ENCODE results near the gene RAB27A. TPM values are rescaled to one million over a fixed set of nuclear protein-coding genes. Genes with fewer than 3 reads are reported as not detected.

The RAB27A gene
- total and polyA plus RNA-seq, 9 of the 15 experiments (the other 6 are each of a cell fraction or from before 2014, with no cell fraction given) = 31.5 to 171 (median 80.4) TPM

GRCh38 chr15:55254916-55255679 lies 34.5 kb downstream of the RAB27A start:
- H3K4me3 ChIP-seq = no peak overlapping the region
- intact Hi-C loops (cut with micrococcal nuclease) = no loop called here
- H3K36me3 ChIP-seq (ENCODE audit: control insufficient read depth, insufficient read depth, low read length) = peaks cover 24% of the 10 kb centered on the region
- DNase-seq (ENCODE audit: extremely low read depth in 1 of 4, low spot score in 3 of 4) = no peak
- H2AFZ ChIP-seq (ENCODE audit: low read depth, low read length) = no peak overlapping the region
- FAIRE-seq = no peak
- peak overlapping the region; percentile 36 for H3K4me2 ChIP-seq (ENCODE audit: insufficient read depth, low read length)
- H3K79me2 ChIP-seq (ENCODE audit: control insufficient read depth, insufficient read depth, low read length) = peaks cover 71% of the 10 kb centered on the region
- TF ChIP-seq XRCC4 (IDR thresholded peaks at IDR 0.05; ENCODE audit: extremely low read depth, insufficient read depth, insufficient read length) = no peak
- no peak for TF ChIP-seq CREM (IDR thresholded peaks at IDR 0.05; ENCODE audit: low read depth)
- TF ChIP-seq PKNOX1 (IDR thresholded peaks at IDR 0.05) = peak; percentile 96
- peak; percentile 44 for TF ChIP-seq MEIS2 (IDR thresholded peaks at IDR 0.05; ENCODE audit: partially characterized antibody)
- peak; percentile 57 for TF ChIP-seq PBX2 (CRISPR knock-in tag; IDR thresholded peaks at IDR 0.05; ENCODE audit: low read depth)
- peak; percentile 76 for TF ChIP-seq PBX2 (tag; conservative IDR thresholded peaks at IDR 0.05; ENCODE audit: low read depth)
- in situ Hi-C loops (cut with MboI) = no loop called here
- H3K9me3 ChIP-seq (replicated peaks; ENCODE audit: control insufficient read depth, insufficient read depth, low read depth, low read length) = no peaks in the 10 kb centered on the region
- ATAC-seq = peak; percentile 14
- peak overlapping the region; percentile 10; the same call in 2 of the 3 replicates for H3K27ac ChIP-seq (ENCODE audit: extremely low read depth, low read depth, low read length)
- no peaks in the 10 kb centered on the region for H3K27me3 ChIP-seq (ENCODE audit: control insufficient read depth in 2 of 2, insufficient read depth in 2 of 2, low read length in 2 of 2)
- whole genome bisulfite sequencing (ENCODE audit: insufficient coverage, low coverage, missing lambda C conversion rate) = 49% methylated on average over 4 of the region's 4 CpGs
- peaks cover 3 to 55% of the 10 kb centered on the region in 2 experiments; a peak in 3 of 5 replicates for H3K4me1 ChIP-seq (replicated peaks in 1 of 2; ENCODE audit: control insufficient read depth in 2 of 2, insufficient read depth in 2 of 2, low read length in 2 of 2)
- ChIA-PET POLR2A (interaction anchor here (0.6 to 1.3 kb wide), 3 partner anchors 8 to 58 kb away, joined by 3 read pairs; partner anchors contain the start of gene RSL24D1), CTCF (ENCODE audit: low intra/inter-chr PET ratio) (no interaction called here)
- no peaks in the 10 kb centered on the region for H4K20me1 ChIP-seq (replicated peaks; ENCODE audit: control insufficient read depth, insufficient read depth, low read length)
- H3K9ac ChIP-seq (ENCODE audit: insufficient read depth in 1 of 2, low read depth in 2 of 2, low read length in 2 of 2) = no peak overlapping the region
- no TSS peak for BruUV-seq (replicated peaks)
- H3K9me1 ChIP-seq (ENCODE audit: control insufficient read depth, insufficient read depth, low read length) = no peaks in the 10 kb centered on the region
